H9 (cell line): ENCODE results near the gene SECTM1. TPM values are rescaled to one million over a fixed set of nuclear protein-coding genes. Genes with fewer than 3 reads are reported as not detected.

Source experiments
- DNase-seq: peaks from one replicate; pipeline ENCODE4 v3.0.0-alpha.2; 2017
- H2AFZ ChIP-seq: one replicate; pipeline ENCODE4 v1.6.1; 2013; ENCODE audit warnings: mild to moderate bottlenecking, low read length, control low read depth, moderate library complexity
- H2AK5ac ChIP-seq: 2 replicates; pipeline ENCODE4 v1.6.1; 2013; ENCODE audit warnings: low read length, control low read depth, mixed read lengths; ENCODE audit not compliant: insufficient read length
- H2BK120ac ChIP-seq: one replicate; pipeline ENCODE4 v1.6.1; 2013; ENCODE audit warnings: low read depth, mild to moderate bottlenecking, low read length, control low read depth, inconsistent platforms; ENCODE audit not compliant: poor library complexity, severe bottlenecking
- H2BK12ac ChIP-seq: 2 replicates; pipeline ENCODE4 v1.6.1; 2013; ENCODE audit warnings: low read length, control low read depth, mixed read lengths, low read depth; ENCODE audit not compliant: insufficient read length
- H2BK15ac ChIP-seq: 2 replicates; pipeline ENCODE4 v1.6.1; 2013; ENCODE audit warnings: low read depth, low read length, control low read depth
- H2BK20ac ChIP-seq: one replicate; pipeline ENCODE4 v1.6.1; 2013; ENCODE audit warnings: low read depth, mild to moderate bottlenecking, low read length, control low read depth, inconsistent platforms; ENCODE audit not compliant: poor library complexity, severe bottlenecking
- H2BK5ac ChIP-seq: 2 replicates; pipeline ENCODE4 v1.6.1; 2013; ENCODE audit warnings: low read length, control low read depth, mixed read lengths; ENCODE audit not compliant: insufficient read length
- H3K14ac ChIP-seq: 2 replicates; pipeline ENCODE4 v1.6.1; 2013; ENCODE audit warnings: low read length, control low read depth; ENCODE audit not compliant: insufficient read depth
- H3K18ac ChIP-seq: 2 replicates; pipeline ENCODE4 v1.6.1; 2013; ENCODE audit warnings: low read depth, mild to moderate bottlenecking, mixed read lengths, low read length, control low read depth; ENCODE audit not compliant: insufficient read length
- H3K23ac ChIP-seq: 2 replicates; pipeline ENCODE4 v1.6.1; 2013; ENCODE audit warnings: low read length, control low read depth, mixed read lengths, low read depth; ENCODE audit not compliant: insufficient read length
- H3K23me2 ChIP-seq: 2 replicates; pipeline ENCODE4 v1.6.1; 2013; ENCODE audit warnings: low read depth, mild to moderate bottlenecking, mixed read lengths, low read length, control low read depth; ENCODE audit not compliant: insufficient read length, poor library complexity, severe bottlenecking
- H3K27ac ChIP-seq: 2 replicates; pipeline ENCODE4 v1.5.1; 2013; ENCODE audit warnings: low read length, control low read depth, mixed read lengths, low read depth; ENCODE audit not compliant: insufficient read length
- H3K27me3 ChIP-seq: 2 replicates; pipeline ENCODE4 v1.6.1; 2013; ENCODE audit warnings: low read length, control low read depth, inconsistent platforms; ENCODE audit not compliant: insufficient read depth
- H3K4ac ChIP-seq: 2 replicates; pipeline ENCODE4 v1.6.1; 2013; ENCODE audit warnings: low read depth, mild to moderate bottlenecking, control low read depth, inconsistent platforms, low read length, moderate library complexity
- H3K4me1 ChIP-seq: 2 replicates; pipeline ENCODE4 v1.6.1; 2013; ENCODE audit warnings: low read length, control low read depth, inconsistent platforms; ENCODE audit not compliant: insufficient read depth
- H3K4me2 ChIP-seq: 2 replicates; pipeline ENCODE4 v1.6.1; 2013; ENCODE audit warnings: low read length, control low read depth, mixed read lengths; ENCODE audit not compliant: insufficient read length, insufficient read depth
- H3K56ac ChIP-seq: 2 replicates; pipeline ENCODE4 v1.6.1; 2013; ENCODE audit warnings: low read depth, mild to moderate bottlenecking, mixed read lengths, low read length, control low read depth; ENCODE audit not compliant: insufficient read length
- H3K79me1 ChIP-seq: 2 replicates; pipeline ENCODE4 v1.6.1; 2013; ENCODE audit warnings: low read depth, mild to moderate bottlenecking, moderate library complexity, low read length, control low read depth, inconsistent platforms; ENCODE audit not compliant: insufficient read depth, poor library complexity, severe bottlenecking
- H3K79me2 ChIP-seq: 2 replicates; pipeline ENCODE4 v1.6.1; 2013; ENCODE audit warnings: low read length, control low read depth, inconsistent platforms; ENCODE audit not compliant: insufficient read depth
- H3K9ac ChIP-seq: 2 replicates; pipeline ENCODE4 v1.6.1; 2013; ENCODE audit warnings: low read length, control low read depth, mixed read lengths; ENCODE audit not compliant: insufficient read length; ENCODE audit errors: extremely low read depth
- H3K9me3 ChIP-seq: one replicate; pipeline ENCODE4 v1.6.1; 2013; ENCODE audit warnings: low read depth, low read length, inconsistent platforms; ENCODE audit not compliant: control insufficient read depth
- H3T11ph ChIP-seq: one replicate; pipeline ENCODE4 v1.6.1; 2013; ENCODE audit warnings: mild to moderate bottlenecking, low read length, control low read depth, inconsistent platforms
- H4K20me1 ChIP-seq: one replicate; pipeline ENCODE4 v1.6.1; 2013; ENCODE audit not compliant: control insufficient read depth, insufficient read length, insufficient read depth
- H4K5ac ChIP-seq: 2 replicates; pipeline ENCODE4 v1.6.1; 2013; ENCODE audit warnings: low read depth, mild to moderate bottlenecking, mixed read lengths, low read length, control low read depth; ENCODE audit not compliant: insufficient read length
- H4K8ac ChIP-seq: replicated peaks from 2 replicates; pipeline ENCODE4 v1.6.1; 2013; ENCODE audit warnings: low read length, control low read depth, mixed read lengths, low read depth; ENCODE audit not compliant: insufficient read length
- H4K91ac ChIP-seq: 2 replicates; pipeline ENCODE4 v1.6.1; 2013; ENCODE audit warnings: low read depth, mild to moderate bottlenecking, moderate library complexity, mixed read lengths, low read length, control low read depth; ENCODE audit not compliant: insufficient read length
- H3K27ac Mint-ChIP-seq, 3 experiments: 2 replicates in 2 of 3; 3 replicates in 1 of 3; pipeline ENCODE4 v1.8.0; 2020 to 2021; ENCODE audit warnings: mixed read lengths in 3 of 3, mild to moderate bottlenecking in 1 of 3, moderate library complexity in 1 of 3
- H3K27me3 Mint-ChIP-seq: 2 replicates; pipeline ENCODE4 v1.8.0; 2021; ENCODE audit warnings: low read depth, mild to moderate bottlenecking, moderate library complexity, mixed read lengths
- H3K36me3 Mint-ChIP-seq, 3 experiments: 2 replicates in 2 of 3; 3 replicates in 1 of 3; pipeline ENCODE4 v1.8.0; 2020 to 2021; ENCODE audit warnings: low read depth in 3 of 3, mixed read lengths in 3 of 3; ENCODE audit not compliant: insufficient read depth in 1 of 3
- H3K4me1 Mint-ChIP-seq, 2 experiments: 2 replicates each; pipeline ENCODE4 v1.8.0; 2020; ENCODE audit warnings: mixed read lengths in 2 of 2
- H3K4me3 Mint-ChIP-seq, 2 experiments: 2 replicates in 1 of 2; 3 replicates in 1 of 2; pipeline ENCODE4 v1.8.0; 2020 to 2021; ENCODE audit warnings: mild to moderate bottlenecking in 2 of 2, mixed read lengths in 2 of 2, moderate library complexity in 1 of 2
- H3K9me3 Mint-ChIP-seq, 2 experiments: 2 replicates in 1 of 2; 3 replicates in 1 of 2; pipeline ENCODE4 v1.8.0; 2020; ENCODE audit warnings: mild to moderate bottlenecking in 2 of 2, mixed read lengths in 2 of 2, moderate library complexity in 1 of 2
- WGBS: extraction: QIAGEN DNeasy Blood & Tissue Kit; methylation state at CpG from one replicate; pipeline ENCODE4 v1.1.7; 2013; ENCODE audit warnings: missing lambda C conversion rate, low lambda C conversion rate, mixed read lengths; ENCODE audit not compliant: insufficient read length; ENCODE audit errors: extremely low coverage; 5-methylcytosine and 5-hydroxymethylcytosine counted together
- total RNA-seq: library from RNA; stranded (reverse); gene quantifications from 2 replicates; pipeline ENCODE4 v1.2.1, GENCODE V29; 2021
- TF ChIP-seq, protein P1 (sequence below): fragments of 200-600 bp; sonication (generic); conservative IDR thresholded peaks from 3 replicates; pipeline ENCODE4 v1.8.0; 2021; ENCODE audit warnings: antibody characterized with exemption, mild to moderate bottlenecking

The SECTM1 gene
- total RNA-seq, 1 experiment from 2014 or later, result 0.28 TPM

- Histone ChIP-seq H2BK20ac (no peak overlapping the region), H2BK15ac (no peak overlapping the region), H3K4me2 (no peak overlapping the region), H3T11ph (no peak overlapping the region), H3K4me1 (peaks cover 5% of the 10 kb centered on the region; the same call in 1 of the 2 replicates), H4K91ac (no peak overlapping the region), H3K18ac (no peak overlapping the region), H4K20me1 (no peaks in the 10 kb centered on the region), H3K23ac (no peak overlapping the region), H2BK12ac (no peak overlapping the region), H2BK5ac (no peak overlapping the region), H3K9ac (no peak overlapping the region), H4K5ac (no peak overlapping the region), H2AK5ac (no peak overlapping the region), H3K14ac (no peak overlapping the region), H3K4ac (no peak overlapping the region), H4K8ac (no peak overlapping the region), H3K9me3 (no peaks in the 10 kb centered on the region), H3K56ac (no peak overlapping the region), H3K79me1 (no peaks in the 10 kb centered on the region), H2AFZ (no peak overlapping the region), H3K27ac (no peak overlapping the region), H3K27me3 (peaks cover 7% of the 10 kb centered on the region; the same call in 1 of the 2 replicates), H3K79me2 (no peaks in the 10 kb centered on the region), H2BK120ac (no peak overlapping the region), H3K23me2 (no peaks in the 10 kb centered on the region)
- Mint-ChIP-seq H3K9me3 (no peaks in the 10 kb centered on the region), H3K27ac (no peak overlapping the region), H3K27me3 (peaks cover 64% of the 10 kb centered on the region), H3K36me3 (no peaks in the 10 kb centered on the region), H3K4me3 (no peak overlapping the region), H3K4me1 (peaks cover 16 to 34% of the 10 kb centered on the region in 2 experiments)
- TF ChIP-seq, protein P1, sequence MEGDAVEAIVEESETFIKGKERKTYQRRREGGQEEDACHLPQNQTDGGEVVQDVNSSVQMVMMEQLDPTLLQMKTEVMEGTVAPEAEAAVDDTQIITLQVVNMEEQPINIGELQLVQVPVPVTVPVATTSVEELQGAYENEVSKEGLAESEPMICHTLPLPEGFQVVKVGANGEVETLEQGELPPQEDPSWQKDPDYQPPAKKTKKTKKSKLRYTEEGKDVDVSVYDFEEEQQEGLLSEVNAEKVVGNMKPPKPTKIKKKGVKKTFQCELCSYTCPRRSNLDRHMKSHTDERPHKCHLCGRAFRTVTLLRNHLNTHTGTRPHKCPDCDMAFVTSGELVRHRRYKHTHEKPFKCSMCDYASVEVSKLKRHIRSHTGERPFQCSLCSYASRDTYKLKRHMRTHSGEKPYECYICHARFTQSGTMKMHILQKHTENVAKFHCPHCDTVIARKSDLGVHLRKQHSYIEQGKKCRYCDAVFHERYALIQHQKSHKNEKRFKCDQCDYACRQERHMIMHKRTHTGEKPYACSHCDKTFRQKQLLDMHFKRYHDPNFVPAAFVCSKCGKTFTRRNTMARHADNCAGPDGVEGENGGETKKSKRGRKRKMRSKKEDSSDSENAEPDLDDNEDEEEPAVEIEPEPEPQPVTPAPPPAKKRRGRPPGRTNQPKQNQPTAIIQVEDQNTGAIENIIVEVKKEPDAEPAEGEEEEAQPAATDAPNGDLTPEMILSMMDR, result no peak
- DNase-seq, result no peak
- no CpG with 5 or more reads among the region's 15 CpGs for WGBS
Observed at GRCh38 chr17:82328994-82329507, 4.5 kb downstream of the SECTM1 start.
